LoVo (cell line): ENCODE results near the gene MFSD2B.

Source experiments
- DNase-seq: peaks from one replicate; pipeline ENCODE4 v3.0.0-alpha.2; 2016; ENCODE audit warnings: low spot score

Gene MFSD2B

GRCh38 chr2:24051833-24052232 lies 41.9 kb downstream of the MFSD2B start:
- no peak for DNase-seq

- DNase-seq: no peak
These were observed 43.1 kb downstream of the MFSD2B start for GRCh38 chr2:24052951-24053350.

GRCh38 chr2:24054366-24055010 lies 44.6 kb downstream of the MFSD2B start:
- DNase-seq: no peak

- DNase-seq: no peak
These were observed 45.9 kb downstream of the MFSD2B start for GRCh38 chr2:24055750-24056149.

GRCh38 chr2:24058564-24059271 lies 48.8 kb downstream of the MFSD2B start:
- no peak for DNase-seq

GRCh38 chr2:24065341-24065740 lies 55.5 kb downstream of the MFSD2B start:
- DNase-seq: no peak

GRCh38 chr2:24072259-24072658 lies 62.4 kb downstream of the MFSD2B start:
- no peak for DNase-seq

- no peak for DNase-seq
These were observed 63.9 kb downstream of the MFSD2B start for GRCh38 chr2:24073816-24074215.

- DNase-seq: no peak
These were observed 65.4 kb downstream of the MFSD2B start for GRCh38 chr2:24075259-24075658.
